GM19238 (cell line): ENCODE measurements around the gene TPP1.

ENCODE experiments used
- DNase-seq: peaks from one replicate; pipeline ENCODE4 v3.0.0; 2011; ENCODE audit warnings: low spot score; ENCODE audit not compliant: insufficient read length

Gene TPP1

GRCh38 chr11:6612213-6613041 lies 6.8 kb downstream of the TPP1 start, which contains the start of gene TAF10:
Gene TAF10, minus strand, starts transcription at chr11:6612216. Its CDS starts 27 bp downstream, at chr11:6612189.
- peak; percentile 90 for DNase-seq

GRCh38 chr11:6611963-6612212 lies 7.3 kb downstream of the TPP1 start:
- DNase-seq: no peak

- DNase-seq: no peak
Measured at GRCh38 chr11:6611092-6611962, 7.9 kb downstream of the TPP1 start.

GRCh38 chr11:6610591-6610990 lies 8.6 kb downstream of the TPP1 start:
- no peak for DNase-seq

GRCh38 chr11:6609502-6610015 lies 9.7 kb downstream of the TPP1 start:
- no peak for DNase-seq

GRCh38 chr11:6608726-6609501 lies 10.3 kb downstream of the TPP1 start:
- DNase-seq: no peak

GRCh38 chr11:6608011-6608410 lies 11.2 kb downstream of the TPP1 start:
- DNase-seq: no peak

- no peak for DNase-seq
Measured at GRCh38 chr11:6607190-6607795, 11.9 kb downstream of the TPP1 start.

- peak; percentile 55 for DNase-seq
Measured at GRCh38 chr11:6606471-6607189, 12.6 kb downstream of the TPP1 start.

- no peak for DNase-seq
Measured at GRCh38 chr11:6604790-6605189, 14.4 kb downstream of the TPP1 start.

- peak; percentile 54 for DNase-seq
Measured at GRCh38 chr11:6604081-6604626, 15.1 kb downstream of the TPP1 start.

GRCh38 chr11:6603287-6604080 lies 15.7 kb downstream of the TPP1 start, which contains the start of the genes ILK and RRP8:
Gene ILK, plus strand, starts transcription at chr11:6603774. Its CDS starts 498 bp downstream, at chr11:6604272.
Gene RRP8, minus strand, starts transcription at chr11:6603616. Its CDS starts 114 bp downstream, at chr11:6603502.
- peak; percentile 90 for DNase-seq

- no peak for DNase-seq
Measured at GRCh38 chr11:6602096-6602940, 16.9 kb downstream of the TPP1 start.

GRCh38 chr11:6601041-6601461 lies 18.2 kb downstream of the TPP1 start:
- DNase-seq: no peak

- DNase-seq: no peak
Measured at GRCh38 chr11:6599881-6600390, 19.3 kb downstream of the TPP1 start.

GRCh38 chr11:6599449-6599848 lies 19.8 kb downstream of the TPP1 start:
- DNase-seq: no peak

GRCh38 chr11:6598555-6598954 lies 20.7 kb downstream of the TPP1 start:
- DNase-seq: no peak
